Kidney glomerular epithelial cell (primary cell): ENCODE data around the gene VGLL4.
"Not testable (repeated sequence)": the region's sequence is repeated elsewhere in the genome, so short reads cannot be mapped to it uniquely, and the experiment has no call there.

Experiments
- DNase-seq: peaks from one replicate; lab custom pipeline; 2025; lab: John Stamatoyannopoulos, UW

Gene VGLL4

GRCh38 chr3:11584570-11584969 is 59.1 kb downstream of the VGLL4 start:
- DNase-seq = no peak

- DNase-seq = no peak
Observed at GRCh38 chr3:11583638-11584046, 60.1 kb downstream of the VGLL4 start.

- DNase-seq = no peak
Observed at GRCh38 chr3:11583235-11583634, 60.5 kb downstream of the VGLL4 start.

- peak; percentile 61 for DNase-seq
Observed at GRCh38 chr3:11582191-11582968, 61.3 kb downstream of the VGLL4 start.

GRCh38 chr3:11581237-11582190 is 62.2 kb downstream of the VGLL4 start:
- no peak for DNase-seq

- no peak for DNase-seq
Observed at GRCh38 chr3:11580645-11581044, 63.1 kb downstream of the VGLL4 start.

GRCh38 chr3:11578169-11578568 is 65.5 kb downstream of the VGLL4 start:
- DNase-seq = no peak

- DNase-seq = no peak
Observed at GRCh38 chr3:11576453-11576852, 67.3 kb downstream of the VGLL4 start.

GRCh38 chr3:11575677-11576076 is 68.0 kb downstream of the VGLL4 start:
- DNase-seq = no peak

- no peak for DNase-seq
Observed at GRCh38 chr3:11574981-11575669, 68.6 kb downstream of the VGLL4 start.

- not testable (repeated sequence) for DNase-seq
Observed at GRCh38 chr3:11572660-11573059, 71.1 kb downstream of the VGLL4 start.

- no peak for DNase-seq
Observed at GRCh38 chr3:11570789-11571495, 72.8 kb downstream of the VGLL4 start.

GRCh38 chr3:11570251-11570650 is 73.5 kb downstream of the VGLL4 start:
- DNase-seq = no peak

- DNase-seq = no peak
Observed at GRCh38 chr3:11569156-11569741, 74.5 kb downstream of the VGLL4 start.

- DNase-seq = peak; percentile 61
Observed at GRCh38 chr3:11568503-11569155, 75.1 kb downstream of the VGLL4 start.

- no peak for DNase-seq
Observed at GRCh38 chr3:11567516-11568467, 75.9 kb downstream of the VGLL4 start.

GRCh38 chr3:11566916-11567315 is 76.8 kb downstream of the VGLL4 start:
- no peak for DNase-seq

- no peak for DNase-seq
Observed at GRCh38 chr3:11566478-11566877, 77.2 kb downstream of the VGLL4 start.

- DNase-seq = no peak
Observed at GRCh38 chr3:11565932-11566331, 77.8 kb downstream of the VGLL4 start.

GRCh38 chr3:11565492-11565891 is 78.2 kb downstream of the VGLL4 start:
- no peak for DNase-seq
